WI38 (cell line): Measurements from ENCODE around the gene NLRP1.
"Not testable (repeated sequence)": the region's sequence is repeated elsewhere in the genome, so short reads cannot be mapped to it uniquely, and the experiment has no call there.

Source experiments
- H3K4me3 ChIP-seq: 2 replicates; pipeline ENCODE4 v1.5.1; 2011; ENCODE audit warnings: low read depth, mild to moderate bottlenecking, control low read depth, low read length
- CTCF ChIP-seq: IDR thresholded peaks from 2 replicates; pipeline ENCODE4 v1.5.1; 2012; ENCODE audit warnings: low read depth, mild to moderate bottlenecking, control low read depth, low read length

The NLRP1 gene

GRCh38 chr17:5581655-5582054 is 2.7 kb downstream of the NLRP1 start:
- H3K4me3 ChIP-seq = no peak overlapping the region
- no peak for TF ChIP-seq CTCF

DNA sequence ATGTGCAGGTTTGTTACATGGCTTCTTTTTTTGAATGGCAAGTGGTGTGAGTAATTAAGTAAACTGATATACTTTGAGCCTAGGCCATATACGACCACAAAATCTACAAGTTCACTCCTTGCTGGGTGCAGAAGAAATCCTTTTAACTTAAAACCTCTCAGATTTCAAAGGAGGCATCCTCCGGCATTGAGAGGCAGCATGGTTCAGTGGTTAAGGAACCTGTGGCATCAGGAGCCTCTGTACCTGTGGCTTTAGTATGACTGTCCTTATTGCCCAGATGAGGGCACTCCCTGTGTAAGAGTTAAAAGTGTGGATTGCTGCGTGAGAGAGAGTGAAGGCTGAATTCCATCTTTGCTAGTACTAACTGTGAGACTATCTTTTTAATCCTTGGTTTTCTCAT is 3.3 kb downstream of the NLRP1 start:
- H3K4me3 ChIP-seq = no peak overlapping the region
- TF ChIP-seq CTCF = no peak

DNA sequence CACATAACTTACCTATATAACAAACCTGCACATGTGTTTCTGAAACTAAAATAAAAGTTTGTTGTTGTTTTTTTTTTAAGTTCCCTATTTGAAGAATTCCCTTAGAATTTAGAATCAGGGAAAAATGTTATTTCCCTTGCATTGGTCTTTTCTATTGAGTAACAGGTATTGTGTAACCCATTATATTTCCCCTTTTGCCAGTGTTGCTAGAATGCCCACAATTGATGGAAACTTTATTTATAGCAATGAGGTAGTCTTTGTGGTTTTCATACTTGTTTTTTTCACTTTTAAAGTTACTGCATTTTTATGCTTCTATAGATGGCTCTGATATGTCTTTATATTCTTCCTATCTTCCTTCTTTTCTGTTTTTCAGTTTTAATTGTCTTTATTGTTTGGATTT is 3.9 kb downstream of the NLRP1 start:
- no peak overlapping the region for H3K4me3 ChIP-seq
- TF ChIP-seq CTCF = no peak

DNA sequence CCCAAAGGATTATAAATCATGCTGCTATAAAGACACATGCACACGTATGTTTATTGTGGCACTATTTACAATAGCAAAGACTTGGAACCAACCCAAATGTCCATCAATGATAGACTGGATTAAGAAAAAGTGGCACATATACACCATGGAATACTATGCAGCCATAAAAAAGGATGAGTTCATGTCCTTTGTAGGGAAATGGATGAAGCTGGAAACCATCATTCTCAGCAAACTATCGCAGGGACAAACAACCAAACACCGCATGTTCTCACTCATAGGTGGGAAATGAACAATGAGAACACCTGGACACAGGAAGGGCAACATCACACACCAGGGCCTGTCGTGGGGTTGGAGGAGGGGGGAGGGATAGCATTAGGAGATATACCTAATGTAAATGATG is 5.5 kb downstream of the NLRP1 start:
- not testable (repeated sequence) for H3K4me3 ChIP-seq

- not testable (repeated sequence) for H3K4me3 ChIP-seq
Observed at GRCh38 chr17:5573017-5573416, 11.3 kb downstream of the NLRP1 start.

DNA sequence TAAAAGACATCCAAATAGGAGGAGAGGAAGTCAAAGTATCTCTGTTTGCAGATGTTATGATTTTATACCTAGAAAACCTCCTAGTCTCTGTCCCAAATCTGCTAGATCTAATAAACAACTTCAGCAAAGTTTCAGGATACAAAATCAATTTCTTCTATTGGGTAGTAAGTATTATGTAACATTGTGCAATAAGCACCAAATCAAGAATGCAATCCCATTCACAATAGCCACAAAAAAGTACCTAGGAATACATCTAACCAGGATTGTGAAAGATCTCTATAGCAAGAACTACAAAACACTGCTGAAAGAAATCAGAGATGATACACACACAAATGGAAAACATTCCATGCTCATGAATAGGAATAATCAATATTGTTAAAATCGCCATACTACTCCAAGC is 13.0 kb downstream of the NLRP1 start:
- no peak overlapping the region for H3K4me3 ChIP-seq
- TF ChIP-seq CTCF = no peak

DNA sequence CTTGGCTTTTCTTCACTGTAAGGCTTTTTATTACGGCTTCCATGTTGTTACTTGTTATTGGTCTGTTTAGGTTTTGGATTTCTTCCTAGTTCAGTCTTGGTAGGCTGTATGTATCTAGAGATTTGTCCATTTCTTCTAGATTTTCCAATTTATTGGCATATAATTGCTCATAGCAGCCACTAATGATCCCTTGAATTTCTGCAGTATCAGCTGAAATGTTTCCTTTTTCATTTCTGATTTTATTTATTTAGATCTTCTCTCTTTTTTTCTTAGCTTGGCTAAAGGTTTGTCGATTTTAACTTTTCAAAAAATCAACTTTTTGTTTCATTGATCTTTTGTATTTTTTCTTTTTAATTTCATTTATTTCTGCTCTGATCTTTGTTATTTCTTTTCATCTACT is 18.5 kb downstream of the NLRP1 start:
- TF ChIP-seq CTCF = no peak
- no peak overlapping the region for H3K4me3 ChIP-seq

DNA sequence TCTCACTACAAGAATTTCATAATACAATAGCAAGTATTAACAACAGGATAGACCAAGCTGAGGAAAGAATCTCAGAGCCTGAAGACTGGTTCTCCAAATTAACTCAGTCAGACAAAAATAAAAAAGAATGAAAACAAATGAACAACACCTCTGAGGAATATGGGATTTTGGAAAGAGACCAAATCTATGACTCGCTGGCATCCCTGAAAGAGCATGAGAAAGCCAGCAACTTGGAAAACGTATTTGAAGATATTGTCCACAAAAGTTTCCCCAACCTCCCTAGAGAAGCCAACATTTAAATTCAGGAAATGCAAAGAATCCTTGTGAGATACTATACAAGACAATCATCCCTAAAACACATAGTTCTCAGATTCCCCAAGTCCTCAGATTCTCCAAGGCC is 20.9 kb downstream of the NLRP1 start:
- no peak overlapping the region for H3K4me3 ChIP-seq
- TF ChIP-seq CTCF = no peak
